ENCODE data around the gene DISC1.

GRCh38 chr1:231821281-231821680, 194.7 kb downstream of the DISC1 start:
- TF ChIP-seq CTCF (conservative IDR thresholded peaks at IDR 0.05 in 1 of 2, IDR thresholded peaks at IDR 0.05 in 1 of 2; ENCODE audit: extremely low read depth in 1 of 2, insufficient read depth in 1 of 2, low read depth in 1 of 2, low read length in 2 of 2), result no peak
- TF ChIP-seq EZH2 (IDR thresholded peaks at IDR 0.05; ENCODE audit: borderline replicate concordance, low read length), result no peak
